Activated naive CD8-positive, alpha-beta T cell treated with anti-CD3 and anti-CD28 coated beads, Interleukin-2, amount 10 ng/mL, durations not matched to agents 7 days and 5 days (primary cell): Measurements from ENCODE around the gene CDHR5. TPM values are rescaled to one million over a fixed set of nuclear protein-coding genes. Genes with fewer than 3 reads are reported as not detected.

Experiments used
- ATAC-seq: fragments of 150-1000 bp; cut with Tn5 transposase; one replicate; pipeline ENCODE4 v1.10.0; 2021; ENCODE audit warnings: low read depth, moderate library complexity
- POLR2A ChIA-PET: fragments of 350-600 bp; sonication (Branson Sonifier 250); formaldehyde crosslinking; loops from one replicate; lab custom pipeline; 2021; ENCODE audit warnings: antibody characterized with exemption; lab: Charles Lee
- DNase-seq: peaks from one replicate; pipeline ENCODE4 v3.0.0; 2021
- H3K27ac Mint-ChIP-seq: one replicate; pipeline ENCODE4 v1.8.0; 2022; ENCODE audit warnings: mild to moderate bottlenecking, mixed read lengths
- H3K27me3 Mint-ChIP-seq: one replicate; pipeline ENCODE4 v1.8.0; 2022; ENCODE audit warnings: mild to moderate bottlenecking, moderate library complexity, mixed read lengths
- H3K36me3 Mint-ChIP-seq: one replicate; pipeline ENCODE4 v1.8.0; 2021; ENCODE audit warnings: mild to moderate bottlenecking, mixed read lengths
- H3K4me1 Mint-ChIP-seq: one replicate; pipeline ENCODE4 v1.8.0; 2021; ENCODE audit warnings: mixed read lengths
- H3K4me3 Mint-ChIP-seq: one replicate; pipeline ENCODE4 v1.8.0; 2022; ENCODE audit warnings: mild to moderate bottlenecking, moderate library complexity, mixed read lengths
- H3K9me3 Mint-ChIP-seq: one replicate; pipeline ENCODE4 v1.8.0; 2021; ENCODE audit warnings: mixed read lengths
- total RNA-seq, 2 experiments: library from RNA; stranded (reverse); gene quantifications; one replicate each; pipeline ENCODE4 v1.2.3, GENCODE V29; 2021

CDHR5 gene
- total RNA-seq, 2 experiments from 2014 or later = not detected

DNA sequence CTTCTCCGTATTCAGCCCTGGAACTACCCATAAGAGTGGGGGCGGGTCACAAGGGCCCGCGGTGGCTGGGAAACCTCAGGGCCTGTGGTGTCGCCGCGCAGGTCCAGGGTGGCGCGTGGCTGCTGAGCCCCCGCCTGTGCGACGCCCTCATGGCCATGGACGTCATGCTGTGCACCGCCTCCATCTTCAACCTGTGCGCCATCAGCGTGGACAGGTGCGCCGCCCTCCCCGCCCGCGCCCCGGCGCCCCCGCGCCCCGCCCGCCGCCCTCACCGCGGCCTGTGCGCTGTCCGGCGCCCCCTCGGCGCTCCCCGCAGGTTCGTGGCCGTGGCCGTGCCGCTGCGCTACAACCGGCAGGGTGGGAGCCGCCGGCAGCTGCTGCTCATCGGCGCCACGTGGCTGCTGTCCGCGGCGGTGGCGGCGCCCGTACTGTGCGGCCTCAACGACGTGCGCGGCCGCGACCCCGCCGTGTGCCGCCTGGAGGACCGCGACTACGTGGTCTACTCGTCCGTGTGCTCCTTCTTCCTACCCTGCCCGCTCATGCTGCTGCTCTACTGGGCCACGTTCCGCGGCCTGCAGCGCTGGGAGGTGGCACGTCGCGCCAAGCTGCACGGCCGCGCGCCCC is 14.7 kb upstream of the CDHR5 start:
- POLR2A ChIA-PET = no interaction called here
- peaks cover 4% of the 10 kb centered on the region for H3K36me3 Mint-ChIP-seq
- no peaks in the 10 kb centered on the region for H3K9me3 Mint-ChIP-seq
- H3K4me3 Mint-ChIP-seq = no peak overlapping the region
- DNase-seq = no peak
- H3K4me1 Mint-ChIP-seq = peaks cover 9% of the 10 kb centered on the region
- peaks cover 29% of the 10 kb centered on the region for H3K27me3 Mint-ChIP-seq
- ATAC-seq = no peak
- H3K27ac Mint-ChIP-seq = no peak overlapping the region

DNA sequence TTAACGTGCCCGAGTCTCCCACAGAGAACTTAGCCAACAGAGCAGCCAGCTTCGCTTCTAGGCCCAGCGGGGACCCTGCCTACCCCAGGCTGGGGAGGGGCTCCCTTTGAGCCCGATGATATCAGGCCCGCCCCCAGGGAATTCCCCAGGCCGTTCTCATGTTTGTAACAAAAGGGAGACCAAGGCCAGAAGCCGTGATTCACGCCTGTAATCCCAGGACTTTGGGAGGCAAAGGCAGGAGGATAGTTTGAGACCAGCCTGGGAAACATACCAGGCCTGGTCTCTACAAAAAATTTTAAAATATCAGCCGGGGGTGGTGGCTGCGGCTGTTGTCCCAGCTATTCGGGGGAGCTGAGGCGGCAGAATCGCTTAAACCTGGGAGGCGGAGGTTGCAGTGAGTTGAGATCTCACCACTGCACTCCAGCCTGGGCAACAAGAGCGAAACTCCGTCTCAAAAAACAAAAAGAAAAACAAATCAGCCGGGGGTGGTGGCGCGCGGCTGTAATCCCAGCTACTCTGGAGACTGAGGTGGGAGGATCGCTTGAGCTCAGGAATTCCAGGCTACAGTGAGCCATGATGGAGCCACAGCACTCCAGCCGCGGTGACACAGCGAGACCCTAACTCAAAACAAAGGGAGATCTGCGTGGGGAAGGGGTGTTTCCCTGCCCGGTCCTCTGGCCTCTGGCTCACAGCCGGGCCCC is 14.0 kb upstream of the CDHR5 start:
- DNase-seq (no peak), ATAC-seq (no peak)
- POLR2A ChIA-PET = interaction anchor here (0.6 to 1.2 kb wide), 2 partner anchors 23 to 129 kb away, joined by 3 to 4 read pairs; partner anchors contain the start of gene IRF7
- no peak overlapping the region for H3K4me3 Mint-ChIP-seq
- H3K9me3 Mint-ChIP-seq = no peaks in the 10 kb centered on the region
- H3K27ac Mint-ChIP-seq = no peak overlapping the region
- H3K27me3 Mint-ChIP-seq = peaks cover 29% of the 10 kb centered on the region
- H3K4me1 Mint-ChIP-seq = peaks cover 9% of the 10 kb centered on the region
- H3K36me3 Mint-ChIP-seq = peaks cover 4% of the 10 kb centered on the region

DNA sequence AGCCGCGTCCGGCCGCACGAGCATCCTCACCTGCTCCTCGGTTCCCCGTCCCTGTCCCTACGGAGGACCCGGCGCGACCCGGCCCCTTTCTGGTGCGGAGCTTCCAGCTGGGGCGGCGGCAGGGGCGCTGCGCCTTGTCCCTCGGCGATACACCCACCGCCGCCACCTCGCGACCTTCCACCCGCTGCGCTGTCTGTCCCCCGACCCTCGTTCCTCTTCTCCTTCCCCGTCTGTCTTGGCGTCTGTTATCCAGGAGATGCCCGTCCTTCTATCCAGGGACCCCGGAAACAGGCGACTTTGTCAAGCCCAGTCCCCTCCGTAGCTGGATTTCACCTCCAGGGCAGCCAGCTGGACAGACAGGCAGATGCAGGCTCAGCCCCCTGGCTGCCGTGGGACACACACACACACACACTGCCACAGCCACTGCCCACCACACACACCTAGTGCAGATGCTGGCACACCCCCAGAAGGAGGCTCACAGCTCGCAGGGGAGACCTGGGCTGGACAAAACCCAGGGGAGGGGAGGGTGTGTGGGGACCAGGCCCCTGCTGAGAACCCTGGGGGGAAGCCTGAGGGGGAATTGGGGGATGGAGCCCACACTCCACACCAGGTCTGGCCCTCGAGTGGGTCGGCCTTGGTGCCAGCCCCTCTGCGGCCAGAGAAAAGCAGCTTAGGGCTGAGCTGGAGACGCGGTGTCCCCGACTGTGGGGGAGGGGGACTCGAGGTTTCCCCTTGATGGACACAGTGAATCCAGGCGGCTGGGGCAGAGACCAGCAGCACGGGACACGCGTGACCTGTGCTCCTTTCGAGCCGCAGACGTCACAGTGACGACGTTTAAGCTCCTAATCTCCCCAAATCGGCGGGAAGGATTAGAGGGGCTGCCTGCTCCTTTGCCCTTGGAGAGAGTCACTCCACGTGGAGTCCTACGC is 13.1 kb upstream of the CDHR5 start:
- H3K27me3 Mint-ChIP-seq = peaks cover 29% of the 10 kb centered on the region
- ATAC-seq (no peak), DNase-seq (no peak)
- H3K9me3 Mint-ChIP-seq = no peaks in the 10 kb centered on the region
- no peak overlapping the region for H3K27ac Mint-ChIP-seq
- POLR2A ChIA-PET = interaction anchor here (0.6 to 1.2 kb wide), 3 partner anchors 22 to 128 kb away, joined by 3 to 4 read pairs (median 3); partner anchors contain the start of gene IRF7
- peaks cover 4% of the 10 kb centered on the region for H3K36me3 Mint-ChIP-seq
- peaks cover 9% of the 10 kb centered on the region for H3K4me1 Mint-ChIP-seq
- peak overlapping the region; percentile 56 for H3K4me3 Mint-ChIP-seq

DNA sequence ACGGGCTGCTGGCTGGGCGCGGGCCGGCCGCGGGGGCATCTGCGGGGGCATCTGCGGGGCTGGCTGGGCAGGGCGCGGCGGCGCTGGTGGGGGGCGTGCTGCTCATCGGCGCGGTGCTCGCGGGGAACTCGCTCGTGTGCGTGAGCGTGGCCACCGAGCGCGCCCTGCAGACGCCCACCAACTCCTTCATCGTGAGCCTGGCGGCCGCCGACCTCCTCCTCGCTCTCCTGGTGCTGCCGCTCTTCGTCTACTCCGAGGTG is 12.5 kb upstream of the CDHR5 start:
- Mint-ChIP-seq H3K27me3 (peaks cover 29% of the 10 kb centered on the region), H3K4me1 (peaks cover 8% of the 10 kb centered on the region), H3K9me3 (no peaks in the 10 kb centered on the region), H3K36me3 (peaks cover 4% of the 10 kb centered on the region), H3K27ac (no peak overlapping the region), H3K4me3 (peak overlapping the region; percentile 56)
- DNase-seq = no peak
- POLR2A ChIA-PET = interaction anchor here (1.2 kb wide), 1 partner anchor 21 kb away, joined by 4 read pairs; the partner anchor contains the start of gene IRF7
- peak; percentile 24 for ATAC-seq

DNA sequence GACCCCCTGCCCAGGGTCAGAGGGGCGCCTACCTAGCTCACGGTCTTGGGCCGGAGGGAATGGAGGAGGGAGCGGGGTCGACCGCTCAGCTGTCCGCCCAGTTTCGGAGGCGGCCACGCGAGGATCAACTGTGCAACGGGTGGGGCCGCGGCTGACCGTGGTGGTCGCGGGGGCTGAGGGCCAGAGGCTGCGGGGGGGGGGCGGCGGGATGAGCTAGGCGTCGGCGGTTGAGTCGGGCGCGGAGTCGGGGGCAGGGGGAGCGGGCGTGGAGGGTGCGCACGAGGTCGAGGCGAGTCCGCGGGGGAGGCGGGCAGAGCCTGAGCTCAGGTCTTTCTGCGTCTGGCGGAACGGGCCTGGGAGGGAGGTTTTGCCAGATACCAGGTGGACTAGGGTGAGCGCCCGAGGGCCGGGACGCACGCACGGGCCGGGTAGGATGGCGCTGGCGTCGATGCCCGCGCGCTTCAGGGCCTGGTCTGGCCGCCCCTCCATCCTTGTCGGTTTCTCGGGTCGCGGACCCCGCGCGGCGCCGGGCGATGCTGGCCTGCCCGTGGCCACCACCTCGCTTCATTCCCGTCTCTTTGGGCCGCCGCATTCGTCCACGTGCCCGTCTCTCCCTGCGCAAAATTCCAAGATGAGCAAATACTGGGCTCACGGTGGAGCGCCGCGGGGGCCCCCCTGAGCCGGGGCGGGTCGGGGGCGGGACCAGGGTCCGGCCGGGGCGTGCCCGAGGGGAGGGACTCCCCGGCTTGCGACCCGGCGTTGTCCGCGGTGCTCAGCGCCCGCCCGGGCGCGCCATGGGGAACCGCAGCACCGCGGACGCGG is 12.0 kb upstream of the CDHR5 start, which contains the start of gene DRD4:
Gene DRD4, plus strand, starts transcription at position 759 of the 822 bp plus-strand sequence. Its CDS starts 36 bp downstream, at position 795.
- H3K4me3 Mint-ChIP-seq = peak within 1 kb of the TSS; percentile 56
- H3K9me3 Mint-ChIP-seq = no peaks in the 10 kb centered on the region
- ATAC-seq = no peak
- peaks cover 8% of the 10 kb centered on the region for H3K4me1 Mint-ChIP-seq
- no peak within 1 kb of the TSS for H3K27ac Mint-ChIP-seq
- DNase-seq = peak; percentile 24
- peaks cover 29% of the 10 kb centered on the region for H3K27me3 Mint-ChIP-seq
- H3K36me3 Mint-ChIP-seq = peaks cover 4% of the 10 kb centered on the region
- POLR2A ChIA-PET = no interaction called here

DNA sequence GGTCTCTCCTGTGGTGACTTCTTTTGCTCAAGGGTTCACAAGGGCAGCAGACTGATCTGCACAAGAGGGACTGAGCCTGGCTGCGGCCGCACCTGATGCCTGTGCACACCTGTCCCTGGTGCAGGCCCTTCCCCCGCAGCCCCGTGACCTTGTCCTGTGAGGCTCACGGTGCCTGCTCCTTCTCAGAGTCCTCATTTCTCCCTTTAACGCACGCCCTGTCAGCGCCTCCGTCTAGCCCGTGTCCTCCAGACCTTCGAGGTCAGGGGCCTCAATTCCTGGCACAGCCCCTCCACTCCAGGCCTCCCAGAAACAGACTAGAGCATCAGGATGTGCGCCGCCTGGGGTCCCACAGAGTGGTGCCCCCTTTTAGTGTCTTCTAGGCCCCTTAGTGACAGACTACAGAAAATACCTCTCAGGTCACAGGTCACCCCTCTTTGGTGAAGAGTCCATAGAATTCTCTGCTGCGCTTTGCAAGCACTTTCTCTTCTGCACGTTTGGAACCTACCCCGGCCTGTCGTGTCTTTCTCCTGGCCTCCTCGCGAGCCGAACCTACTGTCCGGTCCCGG is 11.3 kb upstream of the CDHR5 start:
- H3K9me3 Mint-ChIP-seq = no peaks in the 10 kb centered on the region
- H3K27me3 Mint-ChIP-seq = peaks cover 29% of the 10 kb centered on the region
- peaks cover 4% of the 10 kb centered on the region for H3K36me3 Mint-ChIP-seq
- peaks cover 8% of the 10 kb centered on the region for H3K4me1 Mint-ChIP-seq
- no peak for ATAC-seq
- POLR2A ChIA-PET = no interaction called here
- peak; percentile 27 for DNase-seq
- H3K27ac Mint-ChIP-seq = no peak overlapping the region
- no peak overlapping the region for H3K4me3 Mint-ChIP-seq

DNA sequence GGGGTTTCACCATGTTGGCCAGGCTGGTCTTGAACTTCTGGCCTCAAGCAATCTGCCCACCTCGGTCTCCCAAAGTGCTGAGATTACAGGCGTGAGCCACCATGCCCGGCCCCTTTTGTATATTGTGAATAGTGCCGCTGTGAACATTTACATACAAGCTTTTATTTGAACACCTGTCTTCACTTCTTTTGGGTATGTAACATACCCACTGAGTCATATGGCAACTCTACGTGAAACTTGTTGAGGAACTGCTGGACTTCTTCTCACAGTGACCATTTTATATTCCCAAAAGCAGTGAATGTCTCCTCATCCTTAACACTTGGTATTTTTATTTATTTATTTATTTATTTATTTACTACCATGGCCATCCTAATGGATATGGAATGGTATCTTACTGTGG is 6.1 kb upstream of the CDHR5 start:
- Mint-ChIP-seq H3K27ac (no peak overlapping the region), H3K27me3 (peaks cover 14% of the 10 kb centered on the region), H3K9me3 (no peaks in the 10 kb centered on the region), H3K4me3 (no peak overlapping the region), H3K36me3 (peaks cover 2% of the 10 kb centered on the region), H3K4me1 (peaks cover 15% of the 10 kb centered on the region)
- DNase-seq (no peak), ATAC-seq (no peak)
- POLR2A ChIA-PET = no interaction called here

DNA sequence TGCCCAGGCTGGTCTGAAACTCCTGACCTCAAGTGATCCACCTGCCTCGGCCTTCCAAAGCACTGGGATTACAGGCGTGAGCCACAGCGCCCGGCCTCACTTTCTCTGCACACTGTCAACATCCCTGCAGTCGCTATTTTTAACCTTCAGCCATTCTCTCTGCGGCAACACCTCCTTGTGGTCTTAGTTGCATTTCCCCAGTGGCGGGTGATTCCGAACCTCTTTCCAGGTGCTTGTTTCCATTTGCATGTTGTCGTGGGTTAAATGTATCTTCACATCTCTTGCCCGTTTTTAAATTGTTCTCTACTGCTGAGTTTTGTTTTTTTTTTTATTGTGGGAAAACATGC is 4.5 kb upstream of the CDHR5 start:
- H3K27me3 Mint-ChIP-seq = peaks cover 12% of the 10 kb centered on the region
- H3K4me3 Mint-ChIP-seq = peak overlapping the region; percentile 57
- DNase-seq = peak; percentile 37
- H3K9me3 Mint-ChIP-seq = no peaks in the 10 kb centered on the region
- peak overlapping the region; percentile 57 for H3K27ac Mint-ChIP-seq
- H3K4me1 Mint-ChIP-seq = peaks cover 15% of the 10 kb centered on the region
- peaks cover 2% of the 10 kb centered on the region for H3K36me3 Mint-ChIP-seq
- POLR2A ChIA-PET = interaction anchor here (0.7 kb wide), 2 partner anchors 12 to 62 kb away, joined by 3 to 4 read pairs; no protein-coding TSS in a partner anchor
- peak; percentile 43 for ATAC-seq

DNA sequence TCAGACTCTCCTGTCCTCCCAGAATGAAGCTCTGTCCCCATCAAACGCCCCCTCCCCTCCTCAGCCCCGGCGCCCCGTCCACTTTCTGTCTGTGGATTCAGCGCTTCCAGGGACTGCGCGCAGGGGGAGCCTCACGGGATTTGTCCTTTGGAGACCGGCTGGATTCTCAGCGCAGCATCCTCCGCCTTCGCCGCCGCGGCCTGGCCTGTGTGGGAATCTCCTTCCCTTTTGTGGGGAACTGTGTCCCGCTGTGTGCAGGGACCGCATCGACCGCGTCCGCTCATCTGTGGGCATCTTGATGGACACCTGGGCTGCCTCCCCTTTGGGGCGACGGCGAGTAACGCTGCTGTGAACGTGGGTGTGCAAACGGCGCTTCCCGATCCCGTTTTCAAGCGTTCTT is 3.3 kb upstream of the CDHR5 start:
- peak overlapping the region; percentile 57 for H3K4me3 Mint-ChIP-seq
- peaks cover 12% of the 10 kb centered on the region for H3K27me3 Mint-ChIP-seq
- ATAC-seq (no peak), DNase-seq (peak; percentile 35)
- H3K27ac Mint-ChIP-seq = no peak overlapping the region
- POLR2A ChIA-PET = no interaction called here
- H3K36me3 Mint-ChIP-seq = peaks cover 2% of the 10 kb centered on the region
- no peaks in the 10 kb centered on the region for H3K9me3 Mint-ChIP-seq
- peaks cover 15% of the 10 kb centered on the region for H3K4me1 Mint-ChIP-seq

DNA sequence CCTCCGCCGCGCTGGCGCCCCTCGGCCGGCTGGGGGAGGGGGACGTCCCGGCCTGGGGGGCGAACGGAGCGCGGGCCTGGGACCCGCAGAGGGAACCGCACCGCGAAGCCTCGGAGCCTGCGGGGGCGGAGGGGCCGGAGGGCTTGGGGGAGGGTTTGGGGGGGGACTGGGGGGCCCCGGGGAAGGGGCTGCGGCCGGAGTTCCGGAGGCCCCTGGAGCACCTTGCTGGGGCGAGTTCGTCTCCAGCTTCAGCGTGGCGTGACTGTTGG is 2.5 kb upstream of the CDHR5 start:
- DNase-seq (no peak), ATAC-seq (no peak)
- peaks cover 12% of the 10 kb centered on the region for H3K27me3 Mint-ChIP-seq
- H3K36me3 Mint-ChIP-seq = peaks cover 2% of the 10 kb centered on the region
- peaks cover 15% of the 10 kb centered on the region for H3K4me1 Mint-ChIP-seq
- no peak overlapping the region for H3K27ac Mint-ChIP-seq
- H3K4me3 Mint-ChIP-seq = no peak overlapping the region
- POLR2A ChIA-PET = interaction anchor here (0.8 kb wide), 1 partner anchor 99 kb away, joined by 3 read pairs; no protein-coding TSS in a partner anchor
- H3K9me3 Mint-ChIP-seq = no peaks in the 10 kb centered on the region

DNA sequence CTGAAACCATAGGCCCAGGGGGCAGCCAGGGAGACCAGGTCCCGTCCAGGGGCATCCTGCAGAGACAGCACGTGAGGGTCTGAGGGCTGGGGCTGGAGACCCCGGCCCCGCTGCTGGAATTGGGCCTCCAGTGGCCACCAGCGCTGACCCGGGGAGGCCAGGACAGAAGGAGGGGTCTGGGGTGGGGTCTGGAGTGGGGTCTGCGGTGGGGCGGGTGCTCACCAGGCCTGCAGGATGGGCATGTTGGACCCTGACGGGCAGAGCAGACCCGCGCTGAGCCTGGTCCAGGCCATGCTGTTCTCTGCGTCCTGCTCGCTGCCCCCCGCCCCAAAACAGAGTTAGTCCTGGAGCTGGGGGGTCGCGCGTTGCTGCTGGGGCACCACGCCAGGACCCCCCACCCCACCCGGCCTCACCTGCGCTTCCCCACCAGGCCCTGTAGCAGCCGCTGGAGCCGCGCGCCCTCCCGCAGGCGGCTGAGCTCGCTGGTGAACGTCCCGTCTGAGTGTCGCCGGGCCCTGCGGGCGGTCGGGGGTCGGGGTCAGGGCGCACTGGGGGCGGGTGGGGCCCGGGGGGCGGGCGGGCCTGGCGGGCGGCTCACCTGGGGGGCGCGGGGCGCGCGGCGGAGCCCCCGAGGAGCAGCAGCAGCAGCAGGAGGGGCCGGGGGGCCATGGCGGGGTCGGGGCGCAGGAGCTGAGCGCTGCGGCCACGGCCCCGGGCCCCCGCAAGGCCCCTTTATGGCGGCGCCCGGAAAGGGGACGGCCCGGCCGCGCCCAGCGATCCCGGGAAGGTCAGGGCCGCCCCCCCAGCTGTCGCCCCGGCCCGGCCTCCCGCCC is 1.9 kb upstream of the CDHR5 start, which contains the start of gene SCT:
Gene SCT, minus strand, starts transcription at position 707 of the 833 bp plus-strand sequence. Its CDS starts 38 bp downstream, at position 669.
- peaks cover 2% of the 10 kb centered on the region for H3K36me3 Mint-ChIP-seq
- H3K4me1 Mint-ChIP-seq = peaks cover 15% of the 10 kb centered on the region
- DNase-seq = peak; percentile 38
- POLR2A ChIA-PET = interaction anchor here (0.8 to 1.0 kb wide), 2 partner anchors 11 to 100 kb away, joined by 3 to 4 read pairs; partner anchors contain the start of gene IRF7
- ATAC-seq = no peak
- H3K27ac Mint-ChIP-seq = no peak within 1 kb of the TSS
- H3K27me3 Mint-ChIP-seq = peaks cover 12% of the 10 kb centered on the region
- H3K4me3 Mint-ChIP-seq = peak within 1 kb of the TSS; percentile 35
- no peaks in the 10 kb centered on the region for H3K9me3 Mint-ChIP-seq
